NCI-H2227 (cell line): Measurements from ENCODE around the gene LINC00237.

Experiments used
- DNase-seq: peaks from one replicate; lab custom pipeline; 2025; ENCODE audit not compliant: unreplicated experiment; lab: John Stamatoyannopoulos, UW

LINC00237 gene

GRCh38 chr20:21125849-21126580 is 19.9 kb upstream of the LINC00237 start, which contains the start of gene KIZ:
Gene KIZ, plus strand, starts transcription at chr20:21126082. Its CDS starts 34 bp downstream, at chr20:21126116.
- DNase-seq, result peak; percentile 96

GRCh38 chr20:21125072-21125848 is 19.1 kb upstream of the LINC00237 start:
- peak; percentile 59 for DNase-seq

GRCh38 chr20:21124190-21124589 is 18.0 kb upstream of the LINC00237 start:
- DNase-seq, result no peak

GRCh38 chr20:21118782-21119181 is 12.6 kb upstream of the LINC00237 start:
- no peak for DNase-seq

GRCh38 chr20:21118138-21118537 is 12.0 kb upstream of the LINC00237 start:
- DNase-seq, result no peak

- no peak for DNase-seq
Measured at GRCh38 chr20:21117521-21117920, 11.4 kb upstream of the LINC00237 start.

- DNase-seq, result no peak
Measured at GRCh38 chr20:21114584-21114983, 8.4 kb upstream of the LINC00237 start.

GRCh38 chr20:21113697-21114096 is 7.5 kb upstream of the LINC00237 start:
- DNase-seq, result no peak

- DNase-seq, result no peak
Measured at GRCh38 chr20:21111416-21111815, 5.3 kb upstream of the LINC00237 start.

GRCh38 chr20:21110811-21111210 is 4.7 kb upstream of the LINC00237 start:
- DNase-seq, result no peak

GRCh38 chr20:21109144-21109543 is 3.0 kb upstream of the LINC00237 start:
- no peak for DNase-seq

- DNase-seq, result no peak
Measured at GRCh38 chr20:21105429-21106170, 558 bp downstream of the LINC00237 start.

- no peak for DNase-seq
Measured at GRCh38 chr20:21104921-21105320, 1.2 kb downstream of the LINC00237 start.

GRCh38 chr20:21104466-21104761 is 1.7 kb downstream of the LINC00237 start:
- DNase-seq, result no peak

- no peak for DNase-seq
Measured at GRCh38 chr20:21103582-21104465, 2.3 kb downstream of the LINC00237 start.

GRCh38 chr20:21102603-21103311 is 3.4 kb downstream of the LINC00237 start:
- peak; percentile 9 for DNase-seq

GRCh38 chr20:21101932-21102575 is 4.1 kb downstream of the LINC00237 start:
- no peak for DNase-seq

GRCh38 chr20:21101453-21101931 is 4.7 kb downstream of the LINC00237 start:
- DNase-seq, result peak; percentile 13
